H1 (cell line): ENCODE measurements around the gene USP12. TPM values are rescaled to one million over a fixed set of nuclear protein-coding genes. Genes with fewer than 3 reads are reported as not detected.

Experiments
- CTCF ChIA-PET: fragments of 300-600 bp; sonication (Branson Sonifier 250); formaldehyde crosslinking; loops from one replicate; lab custom pipeline; 2021; ENCODE audit not compliant: partially characterized antibody; lab: Charles Lee
- POLR2A ChIA-PET: fragments of 300-600 bp; sonication (Branson Sonifier 250); formaldehyde crosslinking; loops from one replicate; lab custom pipeline; 2021; ENCODE audit warnings: inconsistent platforms; ENCODE audit not compliant: partially characterized antibody; lab: Charles Lee
- DNase-seq, 2 experiments: peaks; one replicate each; pipeline versions ENCODE4 v3.0.0 to v3.0.0-alpha.2; 2010 to 2022; ENCODE audit warnings: low spot score in 2 of 2, low read depth in 1 of 2, mixed read lengths in 1 of 2
- FAIRE-seq: peaks from 2 replicates; lab custom pipeline; 2011; peaks lifted over from hg19 to GRCh38; lab: Jason Lieb, UNC
- H2AFZ ChIP-seq: 2 replicates; pipeline ENCODE4 v1.8.1; 2012; ENCODE audit warnings: low read length, inconsistent platforms
- H2AK5ac ChIP-seq: 2 replicates; pipeline ENCODE4 v1.6.1; 2013; ENCODE audit warnings: low read depth, low read length
- H2BK120ac ChIP-seq: replicated peaks from 2 replicates; pipeline ENCODE3; 2013; ENCODE audit warnings: low read depth, low read length, inconsistent platforms
- H2BK12ac ChIP-seq: 2 replicates; pipeline ENCODE4 v1.6.1; 2013; ENCODE audit warnings: low read depth, low read length
- H2BK15ac ChIP-seq: 2 replicates; pipeline ENCODE4 v1.6.1; 2013; ENCODE audit warnings: low read length
- H2BK20ac ChIP-seq: 2 replicates; pipeline ENCODE4 v1.6.1; 2013; ENCODE audit warnings: low read length
- H2BK5ac ChIP-seq: 2 replicates; pipeline ENCODE4 v1.6.1; 2013; ENCODE audit warnings: low read depth, low read length
- H3K14ac ChIP-seq: 2 replicates; pipeline ENCODE4 v1.6.1; 2013; ENCODE audit warnings: inconsistent platforms; ENCODE audit not compliant: insufficient read length
- H3K18ac ChIP-seq: 2 replicates; pipeline ENCODE4 v1.6.1; 2013; ENCODE audit warnings: low read length; ENCODE audit errors: extremely low read depth
- H3K23ac ChIP-seq: 2 replicates; pipeline ENCODE4 v1.6.1; 2013; ENCODE audit warnings: inconsistent platforms; ENCODE audit not compliant: insufficient read length
- H3K23me2 ChIP-seq: 2 replicates; pipeline ENCODE4 v1.6.1; 2013; ENCODE audit warnings: low read depth, low read length
- H3K27ac ChIP-seq: 2 replicates; pipeline ENCODE4 v1.6.1; 2011; ENCODE audit warnings: low read depth, low read length, inconsistent platforms
- H3K27me3 ChIP-seq, 4 experiments: replicated peaks in 1 of 4; 1 replicate in 1 of 4; 2 replicates in 3 of 4; pipeline versions ENCODE4 v1.6.1 to v1.8.1; 2011 to 2013; ENCODE audit warnings: low read length in 3 of 4, mild to moderate bottlenecking in 3 of 4, inconsistent platforms in 2 of 4, mixed read lengths in 2 of 4, moderate library complexity in 1 of 4; ENCODE audit not compliant: control insufficient read depth in 3 of 4, insufficient read depth in 3 of 4; ENCODE audit errors: extremely low read depth in 1 of 4
- H3K36me3 ChIP-seq, 4 experiments: 2 replicates each; pipeline versions ENCODE4 v1.6.1 to v1.8.1; 2011 to 2013; ENCODE audit warnings: mild to moderate bottlenecking in 4 of 4, low read length in 3 of 4, moderate library complexity in 2 of 4, control low read depth in 1 of 4, inconsistent platforms in 1 of 4; ENCODE audit not compliant: insufficient read depth in 4 of 4, control insufficient read depth in 2 of 4
- H3K4ac ChIP-seq: replicated peaks from 2 replicates; pipeline ENCODE3; 2013; ENCODE audit warnings: low read length, low read depth, mixed read lengths, inconsistent platforms; ENCODE audit not compliant: insufficient read length
- H3K4me1 ChIP-seq, 4 experiments: replicated peaks in 1 of 4; 1 replicate in 1 of 4; 2 replicates in 3 of 4; pipeline versions ENCODE4 v1.6.1 to v1.8.1; 2011 to 2013; ENCODE audit warnings: low read length in 3 of 4, inconsistent platforms in 2 of 4, mixed read lengths in 1 of 4; ENCODE audit not compliant: insufficient read depth in 4 of 4, control insufficient read depth in 3 of 4
- H3K4me2 ChIP-seq, 2 experiments: 2 replicates each; pipeline versions ENCODE4 v1.6.1 to v1.8.1; 2011 to 2013; ENCODE audit warnings: low read depth in 2 of 2, low read length in 2 of 2, control low read depth in 1 of 2, inconsistent platforms in 1 of 2, mild to moderate bottlenecking in 1 of 2; ENCODE audit not compliant: insufficient read depth in 1 of 2
- H3K4me3 ChIP-seq, 4 experiments: fragments of 200-600, 300-600 bp in 1 of 4; sonication (generic), shearing (Covaris generic), sonication (Bioruptor Twin) in 1 of 4; 2 replicates each; pipeline versions ENCODE4 v1.5.1 to v1.8.1; 2011 to 2016; ENCODE audit warnings: low read length in 4 of 4, low read depth in 3 of 4, control low read depth in 2 of 4, inconsistent platforms in 2 of 4, mild to moderate bottlenecking in 2 of 4, mixed read lengths in 1 of 4, moderate library complexity in 1 of 4; ENCODE audit not compliant: insufficient read depth in 2 of 4; ENCODE audit errors: extremely low read depth in 1 of 4
- H3K56ac ChIP-seq: replicated peaks from 2 replicates; pipeline ENCODE3; 2013; ENCODE audit warnings: low read depth, mild to moderate bottlenecking, mixed read lengths, low read length, inconsistent platforms; ENCODE audit not compliant: insufficient read length
- H3K79me1 ChIP-seq: 2 replicates; pipeline ENCODE4 v1.6.1; 2013; ENCODE audit warnings: low read depth, low read length, control low read depth
- H3K79me2 ChIP-seq, 2 experiments: 2 replicates each; pipeline versions ENCODE4 v1.6.1 to v1.8.1; 2012 to 2013; ENCODE audit warnings: low read length in 2 of 2, mild to moderate bottlenecking in 2 of 2, inconsistent platforms in 1 of 2; ENCODE audit not compliant: insufficient read depth in 2 of 2, control insufficient read depth in 1 of 2
- H3K9ac ChIP-seq, 4 experiments: replicated peaks in 1 of 4; 1 replicate in 1 of 4; 2 replicates in 3 of 4; pipeline versions ENCODE4 v1.6.1 to v1.8.1; 2011 to 2013; ENCODE audit warnings: low read depth in 3 of 4, low read length in 3 of 4, control low read depth in 2 of 4, mild to moderate bottlenecking in 2 of 4, moderate library complexity in 2 of 4, inconsistent platforms in 1 of 4; ENCODE audit errors: extremely low read depth in 1 of 4
- H3K9me3 ChIP-seq, 2 experiments: 2 replicates each; pipeline versions ENCODE4 v1.6.1 to v1.8.1; 2012 to 2013; ENCODE audit warnings: mild to moderate bottlenecking in 2 of 2, moderate library complexity in 2 of 2, control low read depth in 1 of 2, inconsistent platforms in 1 of 2, low read depth in 1 of 2, low read length in 1 of 2, mixed read lengths in 1 of 2; ENCODE audit not compliant: insufficient read depth in 2 of 2
- H4K20me1 ChIP-seq, 2 experiments: replicated peaks in 1 of 2; 2 replicates each; pipeline versions ENCODE3 to v1.8.1; 2011 to 2013; ENCODE audit warnings: inconsistent platforms in 2 of 2, low read length in 2 of 2, mild to moderate bottlenecking in 1 of 2; ENCODE audit not compliant: insufficient read depth in 2 of 2, control insufficient read depth in 1 of 2
- H4K5ac ChIP-seq: 2 replicates; pipeline ENCODE4 v1.6.1; 2013; ENCODE audit warnings: low read length, low read depth, mixed read lengths, inconsistent platforms; ENCODE audit not compliant: insufficient read length
- H4K8ac ChIP-seq: 2 replicates; pipeline ENCODE4 v1.8.0; 2013; ENCODE audit warnings: mild to moderate bottlenecking, moderate library complexity, low read length, inconsistent platforms; ENCODE audit not compliant: insufficient read depth; ENCODE audit errors: extremely low read depth
- H4K91ac ChIP-seq: replicated peaks from 2 replicates; pipeline ENCODE3; 2013; ENCODE audit warnings: low read length, mixed read lengths, inconsistent platforms; ENCODE audit not compliant: insufficient read length
- ATF2 ChIP-seq: IDR thresholded peaks from 2 replicates; pipeline ENCODE4 v1.6.1; 2012; ENCODE audit warnings: low read length, inconsistent platforms
- ATF3 ChIP-seq: IDR thresholded peaks from 2 replicates; pipeline ENCODE4 v1.6.1; 2011; ENCODE audit warnings: low read depth, mild to moderate bottlenecking, low read length; ENCODE audit not compliant: insufficient read depth
- CTCF ChIP-seq, 3 experiments: IDR thresholded peaks; 1 replicate in 2 of 3; 2 replicates in 1 of 3; pipeline versions ENCODE4 v1.5.1 to v1.6.1; 2011; ENCODE audit warnings: low read length in 3 of 3, mild to moderate bottlenecking in 3 of 3, inconsistent platforms in 2 of 3, low read depth in 1 of 3, moderate library complexity in 1 of 3; ENCODE audit not compliant: insufficient read depth in 1 of 3; ENCODE audit errors: control extremely low read depth in 1 of 3
- HDAC6 ChIP-seq: IDR thresholded peaks from one replicate; pipeline ENCODE4 v1.7.1; 2012; ENCODE audit warnings: low read depth, mild to moderate bottlenecking, inconsistent platforms, low read length, moderate library complexity
- NANOG ChIP-seq: IDR thresholded peaks from 2 replicates; pipeline ENCODE4 v1.6.1; 2011; ENCODE audit warnings: low read length, low read depth, mild to moderate bottlenecking, inconsistent platforms; ENCODE audit not compliant: insufficient read depth, poor library complexity, severe bottlenecking
- RXRA ChIP-seq: IDR thresholded peaks from 2 replicates; pipeline ENCODE4 v1.6.1; 2011; ENCODE audit warnings: low read depth, mild to moderate bottlenecking, low read length, moderate library complexity; ENCODE audit not compliant: insufficient read depth
- SIX5 ChIP-seq: IDR thresholded peaks from 2 replicates; pipeline ENCODE4 v1.6.1; 2011; ENCODE audit warnings: mild to moderate bottlenecking, low read depth, low read length
- TAF1 ChIP-seq: IDR thresholded peaks from 2 replicates; pipeline ENCODE4 v1.6.1; 2011; ENCODE audit warnings: mild to moderate bottlenecking, low read depth, low read length
- YY1 ChIP-seq: IDR thresholded peaks from 2 replicates; pipeline ENCODE4 v1.6.1; 2011; ENCODE audit warnings: low read depth, mild to moderate bottlenecking, low read length
- WGBS, 2 experiments: shearing (Covaris generic) in 1 of 2; methylation state at CpG; one replicate each; pipeline versions ENCODE4 v1.1.6 to v1.1.7; 2013 to 2015; ENCODE audit warnings: low lambda C conversion rate in 2 of 2, mixed read lengths in 2 of 2, inconsistent platforms in 1 of 2, low coverage in 1 of 2, missing lambda C conversion rate in 1 of 2; ENCODE audit not compliant: insufficient replicate concordance in 2 of 2, insufficient coverage in 1 of 2, insufficient read length in 1 of 2; ENCODE audit errors: extremely low coverage in 1 of 2, missing lambda C conversion rate in 1 of 2; 5-methylcytosine and 5-hydroxymethylcytosine counted together
- polyA plus RNA-seq, 7 experiments: library from polyadenylated mRNA; depleted of rRNA in 3 of 7; stranded (reverse) in 5 of 7; unstranded in 2 of 7; fragments of >200 nt in 5 of 7; fragments of 200-250 nt in 2 of 7; gene quantifications; 1 replicate in 5 of 7; 2 replicates in 1 of 7; 4 replicates in 1 of 7; pipeline versions ENCODE4 v1.2.1 to v1.2.3, GENCODE V29; 2011 to 2013; ENCODE audit warnings: missing spikeins in 2 of 7, mixed read lengths in 2 of 7
- total RNA-seq: library from RNA; stranded (reverse); fragmentation: NEBNext Ultra II Directional; extraction: Animal tissue kit (Norgen Biotek cat#: 25700); gene quantifications from 2 replicates; pipeline ENCODE4 v1.2.1, GENCODE V29; 2021

The USP12 gene
- total and polyA plus RNA-seq, 2 of the 8 experiments (the other 6 are each of a cell fraction or from before 2014, with no cell fraction given), result 4.0 to 30.0 TPM

- ChIA-PET POLR2A (interaction anchor here (0.6 kb wide), 1 partner anchor 64 kb away, joined by 3 read pairs; no protein-coding TSS in a partner anchor), CTCF (no interaction called here)
- peaks cover 0 to 6% (median 4%) of the 10 kb centered on the region in 4 experiments; a peak in 2 of 7 replicates for H3K4me1 ChIP-seq
- no peak overlapping the region for H2AFZ ChIP-seq
- no peaks in the 10 kb centered on the region for H3K79me2 ChIP-seq
- no peak overlapping the region for H3K4ac ChIP-seq
- H3K79me1 ChIP-seq, result no peaks in the 10 kb centered on the region
- no peak overlapping the region for H3K23ac ChIP-seq
- H3K23me2 ChIP-seq, result 0 out of 2 replicates have a peak, but pooled peaks cover 2% of the 10 kb centered on the region
- H2AK5ac ChIP-seq, result no peak overlapping the region
- no peak overlapping the region for H2BK120ac ChIP-seq
- H2BK15ac ChIP-seq, result no peak overlapping the region
- no peak overlapping the region for H2BK5ac ChIP-seq
- H3K14ac ChIP-seq, result no peak overlapping the region
- no peak overlapping the region for H4K8ac ChIP-seq
- no peaks in the 10 kb centered on the region for H3K36me3 ChIP-seq
- no peaks in the 10 kb centered on the region for H4K20me1 ChIP-seq
- DNase-seq, result no peak
- no peak overlapping the region for H4K5ac ChIP-seq
- WGBS, 2 experiments, result 79% methylated on average over 1 of the region's 1 CpG; no CpG with 5 or more reads in 1 of the 2 experiments
- H3K4me2 ChIP-seq, result no peak overlapping the region
- H3K56ac ChIP-seq, result no peak overlapping the region
- no peak overlapping the region for H2BK12ac ChIP-seq
- H3K9me3 ChIP-seq, result no peaks in the 10 kb centered on the region
- H3K27me3 ChIP-seq, result no peaks in the 10 kb centered on the region
- H3K27ac ChIP-seq, result no peak overlapping the region
- no peak overlapping the region for H4K91ac ChIP-seq
- no peak for FAIRE-seq
- no peak overlapping the region for H2BK20ac ChIP-seq
- H3K9ac ChIP-seq, result no peak overlapping the region
- no peak overlapping the region for H3K4me3 ChIP-seq
- H3K18ac ChIP-seq, result no peak overlapping the region
- no peak for TF ChIP-seq RXRA
- no peak for TF ChIP-seq NANOG
- TF ChIP-seq ATF2, result no peak
- no peak for TF ChIP-seq ATF3
- TF ChIP-seq SIX5, result no peak
- TF ChIP-seq HDAC6, result no peak
- no peak for TF ChIP-seq YY1
- no peak for TF ChIP-seq CTCF (IDR thresholded peaks at IDR 0.05; ENCODE audit: control extremely low read depth in 1 of 3, insufficient read depth in 1 of 3, low read depth in 1 of 3, low read length in 3 of 3)
- TF ChIP-seq TAF1, result no peak
Measured at GRCh38 chr13:27192973-27193372, 21.4 kb upstream of the USP12 start.
